Ureter (tissue), 1 donor: ENCODE results near the gene MTREX. TPM values are rescaled to one million over a fixed set of nuclear protein-coding genes. Genes with fewer than 3 reads are reported as not detected.
A peak's percentile ranks its signal among the peaks of the same experiment; 100 is the strongest.

ENCODE experiments used
- DNase-seq: peaks from one replicate; pipeline ENCODE4 v3.0.0-alpha.2; 2020; ENCODE audit warnings: low spot score
- total RNA-seq: library from RNA; stranded (reverse); gene quantifications from one replicate; pipeline ENCODE4 v1.2.4, GENCODE V29; 2023
- donor health status: DM: yes; HTN: yes; CAD: no.

MTREX gene
- total RNA-seq, 1 donor from 2014 or later: 101 TPM

- no peak for DNase-seq
Measured at GRCh38 chr5:55324815-55325418, 17.1 kb downstream of the MTREX start.

GRCh38 chr5:55325621-55326020 lies 17.8 kb downstream of the MTREX start:
- no peak for DNase-seq

- no peak for DNase-seq
Measured at GRCh38 chr5:55327281-55327680, 19.5 kb downstream of the MTREX start.

- no peak for DNase-seq
Measured at GRCh38 chr5:55331321-55331720, 23.5 kb downstream of the MTREX start.

GRCh38 chr5:55333017-55333416 lies 25.2 kb downstream of the MTREX start:
- no peak for DNase-seq

GRCh38 chr5:55333811-55334210 lies 26.0 kb downstream of the MTREX start:
- DNase-seq: no peak

- DNase-seq: no peak
Measured at GRCh38 chr5:55338092-55338613, 30.4 kb downstream of the MTREX start.

GRCh38 chr5:55338810-55339243 lies 31.0 kb downstream of the MTREX start:
- DNase-seq: no peak

GRCh38 chr5:55343107-55343506 lies 35.3 kb downstream of the MTREX start:
- no peak for DNase-seq

- DNase-seq: no peak
Measured at GRCh38 chr5:55343609-55344008, 35.8 kb downstream of the MTREX start.

GRCh38 chr5:55344392-55344992 lies 36.7 kb downstream of the MTREX start:
- DNase-seq: peak; percentile 64

- no peak for DNase-seq
Measured at GRCh38 chr5:55345327-55345726, 37.5 kb downstream of the MTREX start.

- DNase-seq: no peak
Measured at GRCh38 chr5:55347786-55348185, 40.0 kb downstream of the MTREX start.

GRCh38 chr5:55350754-55351153 lies 43.0 kb downstream of the MTREX start:
- no peak for DNase-seq

- DNase-seq: no peak
Measured at GRCh38 chr5:55356896-55357295, 49.1 kb downstream of the MTREX start.

GRCh38 chr5:55360190-55360589 lies 52.4 kb downstream of the MTREX start:
- DNase-seq: no peak

GRCh38 chr5:55363856-55364255 lies 56.1 kb downstream of the MTREX start:
- no peak for DNase-seq

- no peak for DNase-seq
Measured at GRCh38 chr5:55364537-55365055, 56.8 kb downstream of the MTREX start.

GRCh38 chr5:55370291-55370925 lies 62.6 kb downstream of the MTREX start:
- no peak for DNase-seq

GRCh38 chr5:55371145-55371544 lies 63.4 kb downstream of the MTREX start:
- DNase-seq: no peak

GRCh38 chr5:55372130-55372925 lies 64.5 kb downstream of the MTREX start:
- no peak for DNase-seq

- no peak for DNase-seq
Measured at GRCh38 chr5:55377810-55378209, 70.0 kb downstream of the MTREX start.
